ENCODE results near the gene CD63.

- TF ChIP-seq POLR2AphosphoS5 (IDR thresholded peaks at IDR 0.05; ENCODE audit: low read depth, low read length) = no peak
- no peak for TF ChIP-seq POLR2A (IDR thresholded peaks at IDR 0.05; ENCODE audit: low read depth, low read length)
- no peak for TF ChIP-seq TAF1 (IDR thresholded peaks at IDR 0.05; ENCODE audit: low read depth, low read length)
- no peak for TF ChIP-seq SPI1 (IDR thresholded peaks at IDR 0.05; ENCODE audit: low read depth, low read length)
- TF ChIP-seq POU2F2 (IDR thresholded peaks at IDR 0.05; ENCODE audit: low read depth, low read length) = no peak
Measured at GRCh38 chr12:55707841-55708694, 20.7 kb downstream of the CD63 start, which contains the start of gene ITGA7.

All from GM12891 (cell line).